ENCODE data around the gene PARPBP. TPM values are rescaled to one million over a fixed set of nuclear protein-coding genes. Genes with fewer than 3 reads are reported as not detected.

PARPBP gene
- polyA plus RNA-seq, 3 donors = 0.68 to 1.8 (median 1.6) TPM

GRCh38 chr12:102167821-102168604, 48.0 kb downstream of the PARPBP start:
- no peaks in the 10 kb centered on the region for H3K9me3 Mint-ChIP-seq
- Histone ChIP-seq H2AFZ (ENCODE audit: insufficient read depth, low read depth, low read length, poor library complexity, severe bottlenecking) (no peak overlapping the region), H3K27me3 (ENCODE audit: control insufficient read depth in 2 of 2, insufficient read depth in 2 of 2, low read length in 2 of 2) (no peaks in the 10 kb centered on the region), H3K36me3 (replicated peaks in 1 of 2; ENCODE audit: control insufficient read depth in 1 of 2, insufficient read depth in 2 of 2, low read length in 2 of 2) (peaks cover 14 to 24% of the 10 kb centered on the region in 2 donors), H3K9me3 (replicated peaks in 1 of 2; ENCODE audit: control insufficient read depth in 1 of 2, insufficient read depth in 1 of 2, low read length in 2 of 2) (no peaks in the 10 kb centered on the region), H3K9ac (ENCODE audit: insufficient read depth, low read length, poor library complexity, severe bottlenecking) (no peak overlapping the region), H3K4me1 (ENCODE audit: control insufficient read depth in 1 of 2, insufficient read depth in 2 of 2, low read length in 2 of 2) (no peaks in the 10 kb centered on the region), H3K27ac (ENCODE audit: low read depth in 1 of 2, low read length in 2 of 2) (no peak overlapping the region), H3K4me2 (replicated peaks; ENCODE audit: extremely low read depth, low read length, poor library complexity, severe bottlenecking) (no peak overlapping the region), H3K79me2 (ENCODE audit: insufficient read depth, low read length) (no peaks in the 10 kb centered on the region), H3K4me3 (replicated peaks in 1 of 3; ENCODE audit: low read depth in 2 of 3, low read length in 3 of 3) (no peak overlapping the region), H4K20me1 (ENCODE audit: insufficient read depth, low read length) (no peaks in the 10 kb centered on the region)
- DNase-seq = no peak
- H3K4me3 Mint-ChIP-seq = no peak overlapping the region
- no peak overlapping the region for H3K27ac Mint-ChIP-seq
- intact Hi-C loops (cut with micrococcal nuclease) = no loop called here
- H3K36me3 Mint-ChIP-seq = peaks cover 28 to 45% of the 10 kb centered on the region in 2 donors
- no peak for TF ChIP-seq CTCF (IDR thresholded peaks at IDR 0.05)
- H3K27me3 Mint-ChIP-seq (ENCODE audit: low read depth in 3 of 3) = no peaks in the 10 kb centered on the region
- peaks cover 10% of the 10 kb centered on the region for H3K4me1 Mint-ChIP-seq

GRCh38 chr12:102169922-102170621, 50.1 kb downstream of the PARPBP start:
- Histone ChIP-seq H2AFZ (ENCODE audit: insufficient read depth, low read depth, low read length, poor library complexity, severe bottlenecking) (no peak overlapping the region), H3K9me3 (replicated peaks in 1 of 2; ENCODE audit: control insufficient read depth in 1 of 2, insufficient read depth in 1 of 2, low read length in 2 of 2) (no peaks in the 10 kb centered on the region), H3K4me2 (replicated peaks; ENCODE audit: extremely low read depth, low read length, poor library complexity, severe bottlenecking) (no peak overlapping the region), H3K27me3 (ENCODE audit: control insufficient read depth in 2 of 2, insufficient read depth in 2 of 2, low read length in 2 of 2) (no peaks in the 10 kb centered on the region), H3K36me3 (replicated peaks in 1 of 2; ENCODE audit: control insufficient read depth in 1 of 2, insufficient read depth in 2 of 2, low read length in 2 of 2) (peaks cover 12 to 26% of the 10 kb centered on the region in 2 donors), H3K79me2 (ENCODE audit: insufficient read depth, low read length) (no peaks in the 10 kb centered on the region), H3K9ac (ENCODE audit: insufficient read depth, low read length, poor library complexity, severe bottlenecking) (no peak overlapping the region), H3K27ac (ENCODE audit: low read depth in 1 of 2, low read length in 2 of 2) (no peak overlapping the region), H3K4me3 (replicated peaks in 1 of 3; ENCODE audit: low read depth in 2 of 3, low read length in 3 of 3) (no peak overlapping the region), H3K4me1 (ENCODE audit: control insufficient read depth in 1 of 2, insufficient read depth in 2 of 2, low read length in 2 of 2) (no peaks in the 10 kb centered on the region), H4K20me1 (ENCODE audit: insufficient read depth, low read length) (no peaks in the 10 kb centered on the region)
- 100% methylated on average over 1 of the region's 2 CpGs for WGBS (ENCODE audit: insufficient coverage)
- Mint-ChIP-seq H3K27ac (no peak overlapping the region), H3K4me1 (peaks cover 10% of the 10 kb centered on the region), H3K27me3 (ENCODE audit: low read depth in 3 of 3) (no peaks in the 10 kb centered on the region), H3K9me3 (no peaks in the 10 kb centered on the region), H3K36me3 (peaks cover 25 to 35% of the 10 kb centered on the region in 2 donors), H3K4me3 (no peak overlapping the region)
- peak; percentile 76 for TF ChIP-seq CTCF (IDR thresholded peaks at IDR 0.05)
- intact Hi-C loops (cut with micrococcal nuclease) = no loop called here
- DNase-seq = peak in 2 of 3 donors; percentile 10 to 29
